ENCODE measurements around the gene COG4.

DNA sequence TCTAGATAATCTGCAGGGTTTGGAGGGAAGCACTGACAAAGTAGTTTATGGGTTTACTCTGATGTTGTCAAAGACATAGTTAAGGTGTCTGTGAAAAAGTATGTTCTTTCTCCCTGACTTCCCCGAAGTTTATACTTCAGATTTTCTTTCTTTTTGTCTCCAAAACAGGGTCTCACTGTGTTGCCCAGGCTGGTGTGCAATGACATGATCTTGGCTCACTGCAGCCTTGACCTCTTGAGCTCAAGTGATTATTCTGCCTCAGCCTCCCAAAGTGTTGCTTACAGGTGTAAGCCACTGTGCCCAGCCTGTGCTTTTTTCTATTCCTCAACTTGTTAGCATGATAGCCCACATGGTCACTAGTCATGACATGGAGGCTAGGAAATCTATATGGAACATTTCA, 21.2 kb upstream of the COG4 start:
- TF ChIP-seq, protein P1, sequence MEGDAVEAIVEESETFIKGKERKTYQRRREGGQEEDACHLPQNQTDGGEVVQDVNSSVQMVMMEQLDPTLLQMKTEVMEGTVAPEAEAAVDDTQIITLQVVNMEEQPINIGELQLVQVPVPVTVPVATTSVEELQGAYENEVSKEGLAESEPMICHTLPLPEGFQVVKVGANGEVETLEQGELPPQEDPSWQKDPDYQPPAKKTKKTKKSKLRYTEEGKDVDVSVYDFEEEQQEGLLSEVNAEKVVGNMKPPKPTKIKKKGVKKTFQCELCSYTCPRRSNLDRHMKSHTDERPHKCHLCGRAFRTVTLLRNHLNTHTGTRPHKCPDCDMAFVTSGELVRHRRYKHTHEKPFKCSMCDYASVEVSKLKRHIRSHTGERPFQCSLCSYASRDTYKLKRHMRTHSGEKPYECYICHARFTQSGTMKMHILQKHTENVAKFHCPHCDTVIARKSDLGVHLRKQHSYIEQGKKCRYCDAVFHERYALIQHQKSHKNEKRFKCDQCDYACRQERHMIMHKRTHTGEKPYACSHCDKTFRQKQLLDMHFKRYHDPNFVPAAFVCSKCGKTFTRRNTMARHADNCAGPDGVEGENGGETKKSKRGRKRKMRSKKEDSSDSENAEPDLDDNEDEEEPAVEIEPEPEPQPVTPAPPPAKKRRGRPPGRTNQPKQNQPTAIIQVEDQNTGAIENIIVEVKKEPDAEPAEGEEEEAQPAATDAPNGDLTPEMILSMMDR (IDR thresholded peaks at IDR 0.05; ENCODE audit: borderline replicate concordance, extremely low read depth, low read length, poor library complexity, severe bottlenecking): no peak
- no peak for TF ChIP-seq EZH2 (IDR thresholded peaks at IDR 0.05; ENCODE audit: borderline replicate concordance, low read depth, low read length, severe bottlenecking)
